Activated T-cell treated with anti-CD3 and anti-CD28 coated beads, Interleukin-2, amount 50 U/mL, for 24 hours (primary cell): ENCODE measurements around the gene PLG.
"Not testable (repeated sequence)": the region's sequence is repeated elsewhere in the genome, so short reads cannot be mapped to it uniquely, and the experiment has no call there.

Experiments used
- DNase-seq: peaks from one replicate; pipeline ENCODE4 v3.0.0-alpha.2; 2020
- H3K27ac Mint-ChIP-seq: 2 replicates; pipeline ENCODE4 v1.8.0; 2020; ENCODE audit warnings: mild to moderate bottlenecking, mixed read lengths
- H3K27me3 Mint-ChIP-seq: 2 replicates; pipeline ENCODE4 v1.8.0; 2020; ENCODE audit warnings: mixed read lengths
- H3K36me3 Mint-ChIP-seq: 2 replicates; pipeline ENCODE4 v1.8.0; 2020; ENCODE audit warnings: low read depth, mixed read lengths
- H3K4me1 Mint-ChIP-seq: 2 replicates; pipeline ENCODE4 v1.8.0; 2020; ENCODE audit warnings: low read depth, mixed read lengths
- H3K4me3 Mint-ChIP-seq: 2 replicates; pipeline ENCODE4 v1.8.0; 2020; ENCODE audit warnings: mild to moderate bottlenecking, moderate library complexity, mixed read lengths
- H3K9me3 Mint-ChIP-seq: 2 replicates; pipeline ENCODE4 v1.8.0; 2020; ENCODE audit warnings: mixed read lengths

PLG gene

DNA sequence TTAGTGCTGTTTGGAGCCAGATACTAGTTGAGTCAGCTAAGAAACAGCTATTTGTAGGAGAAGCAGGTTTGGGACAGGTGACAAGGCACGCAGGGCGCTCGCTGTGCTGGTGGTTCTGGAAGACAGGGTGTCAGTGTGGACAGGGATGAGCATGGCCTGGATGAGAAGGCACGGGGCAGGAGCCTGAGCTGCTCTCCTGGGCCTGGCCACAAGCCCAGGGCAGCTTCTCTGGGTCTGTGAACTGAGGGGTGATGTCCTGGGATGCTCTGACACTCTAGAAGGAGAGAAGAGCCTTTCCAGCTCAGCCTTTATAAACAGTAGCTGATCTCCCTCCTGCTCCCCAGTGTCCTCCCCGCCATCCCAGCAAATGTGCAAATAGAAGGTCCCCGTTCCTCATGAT, 37.9 kb downstream of the PLG start:
- Mint-ChIP-seq H3K4me1 (no peaks in the 10 kb centered on the region), H3K4me3 (no peak overlapping the region), H3K9me3 (no peaks in the 10 kb centered on the region), H3K27me3 (peaks cover 7% of the 10 kb centered on the region), H3K36me3 (no peaks in the 10 kb centered on the region), H3K27ac (no peak overlapping the region)
- no peak for DNase-seq

DNA sequence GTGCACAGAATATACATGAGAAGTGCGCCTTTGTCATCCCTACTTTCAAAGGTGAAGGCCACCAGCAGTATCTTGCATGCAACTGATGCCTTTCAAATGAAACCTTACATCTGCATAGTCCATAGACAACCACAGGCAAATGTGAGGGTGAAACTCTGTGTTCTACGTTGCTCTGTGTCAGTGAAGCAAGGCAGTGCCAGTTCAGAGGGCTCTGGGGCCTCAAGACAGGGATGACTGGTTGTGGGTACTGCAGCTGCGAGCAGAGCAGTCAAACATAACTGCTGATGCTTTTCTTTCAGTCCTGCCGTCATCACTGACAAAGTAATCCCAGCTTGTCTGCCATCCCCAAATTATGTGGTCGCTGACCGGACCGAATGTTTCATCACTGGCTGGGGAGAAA, 39.0 kb downstream of the PLG start:
- not testable (repeated sequence) for H3K4me1 Mint-ChIP-seq, H3K4me3 Mint-ChIP-seq, H3K9me3 Mint-ChIP-seq, H3K36me3 Mint-ChIP-seq, DNase-seq, H3K27ac Mint-ChIP-seq
- peaks cover 15% of the 10 kb centered on the region for H3K27me3 Mint-ChIP-seq

DNA sequence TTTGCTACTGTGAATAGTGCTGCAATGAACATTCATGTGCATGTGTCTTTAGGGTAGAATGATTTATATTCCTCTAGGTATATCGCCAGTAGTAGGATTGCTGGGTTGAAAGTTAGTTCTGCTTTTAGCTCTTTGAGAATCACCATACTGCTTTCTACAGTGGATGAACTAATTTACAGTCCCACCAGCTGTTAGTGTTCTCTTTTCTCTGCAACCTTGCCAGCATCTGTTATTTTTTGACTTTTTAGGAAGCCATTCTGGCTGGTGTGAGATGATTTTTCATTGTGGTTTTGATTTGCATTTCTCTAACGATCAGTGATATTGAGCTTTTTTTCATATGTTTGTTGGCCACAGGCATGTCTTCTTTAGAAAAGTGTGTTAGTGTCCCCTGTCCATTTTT, 40.0 kb downstream of the PLG start:
- Mint-ChIP-seq H3K4me1 (no peaks in the 10 kb centered on the region), H3K4me3 (no peak overlapping the region), H3K36me3 (no peaks in the 10 kb centered on the region), H3K27me3 (peaks cover 22% of the 10 kb centered on the region), H3K9me3 (peaks cover 8% of the 10 kb centered on the region), H3K27ac (no peak overlapping the region)
- DNase-seq: no peak

DNA sequence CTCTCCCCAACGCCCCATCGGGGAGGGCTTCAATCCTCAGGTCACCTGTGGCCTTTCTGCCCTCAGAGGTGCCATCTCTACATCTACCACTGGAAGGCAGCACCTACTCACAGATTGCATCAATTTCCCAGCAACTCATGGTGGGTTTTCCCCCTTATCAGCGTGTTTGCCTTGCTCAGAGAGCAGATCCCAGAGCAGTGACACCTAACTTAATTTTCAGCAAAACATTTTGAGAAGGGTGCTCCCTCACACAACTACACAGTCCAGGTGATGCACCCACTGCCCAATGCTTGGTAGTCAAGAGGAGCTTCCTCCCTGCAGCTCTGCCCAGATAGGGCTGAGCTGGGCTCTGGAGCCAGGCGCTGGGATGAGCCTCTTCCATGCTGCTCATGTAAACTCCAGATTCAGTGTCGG, 48.2 kb downstream of the PLG start:
- DNase-seq: no peak
- H3K9me3 Mint-ChIP-seq: peaks cover 8% of the 10 kb centered on the region
- peaks cover 45% of the 10 kb centered on the region for H3K27me3 Mint-ChIP-seq
- H3K27ac Mint-ChIP-seq: no peak overlapping the region
- H3K36me3 Mint-ChIP-seq: no peaks in the 10 kb centered on the region
- no peaks in the 10 kb centered on the region for H3K4me1 Mint-ChIP-seq
- H3K4me3 Mint-ChIP-seq: no peak overlapping the region

DNA sequence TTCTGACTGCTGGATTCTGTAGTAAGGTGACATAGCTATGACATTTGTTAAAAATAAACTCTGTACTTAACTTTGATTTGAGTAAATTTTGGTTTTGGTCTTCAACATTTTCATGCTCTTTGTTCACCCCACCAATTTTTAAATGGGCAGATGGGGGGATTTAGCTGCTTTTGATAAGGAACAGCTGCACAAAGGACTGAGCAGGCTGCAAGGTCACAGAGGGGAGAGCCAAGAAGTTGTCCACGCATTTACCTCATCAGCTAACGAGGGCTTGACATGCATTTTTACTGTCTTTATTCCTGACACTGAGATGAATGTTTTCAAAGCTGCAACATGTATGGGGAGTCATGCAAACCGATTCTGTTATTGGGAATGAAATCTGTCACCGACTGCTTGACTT, 51.2 kb downstream of the PLG start:
- not testable (repeated sequence) for H3K9me3 Mint-ChIP-seq, H3K4me1 Mint-ChIP-seq, H3K27ac Mint-ChIP-seq, H3K36me3 Mint-ChIP-seq, DNase-seq, H3K4me3 Mint-ChIP-seq
- H3K27me3 Mint-ChIP-seq: peaks cover 51% of the 10 kb centered on the region

DNA sequence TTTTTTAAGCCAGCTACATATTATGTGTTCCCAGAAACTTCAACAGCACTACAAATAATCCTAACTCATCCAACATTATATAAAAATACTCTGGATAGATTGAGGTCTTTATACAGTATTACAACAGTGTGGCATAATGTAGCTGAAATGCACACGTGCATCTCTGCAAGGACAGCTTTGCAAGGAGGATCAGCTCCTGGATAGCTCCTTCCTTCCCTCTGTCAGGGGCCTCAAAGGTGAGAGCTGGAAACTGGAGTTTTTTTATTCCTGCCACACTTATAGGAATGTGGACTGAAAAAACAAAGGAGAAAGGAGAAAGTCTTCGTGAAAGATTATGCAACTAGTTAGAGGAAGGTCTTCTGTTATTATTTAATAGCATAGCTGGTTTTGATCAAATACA, 53.1 kb downstream of the PLG start:
- Mint-ChIP-seq H3K36me3 (no peaks in the 10 kb centered on the region), H3K27me3 (peaks cover 54% of the 10 kb centered on the region), H3K4me3 (no peak overlapping the region), H3K27ac (no peak overlapping the region), H3K4me1 (no peaks in the 10 kb centered on the region), H3K9me3 (no peaks in the 10 kb centered on the region)
- no peak for DNase-seq

DNA sequence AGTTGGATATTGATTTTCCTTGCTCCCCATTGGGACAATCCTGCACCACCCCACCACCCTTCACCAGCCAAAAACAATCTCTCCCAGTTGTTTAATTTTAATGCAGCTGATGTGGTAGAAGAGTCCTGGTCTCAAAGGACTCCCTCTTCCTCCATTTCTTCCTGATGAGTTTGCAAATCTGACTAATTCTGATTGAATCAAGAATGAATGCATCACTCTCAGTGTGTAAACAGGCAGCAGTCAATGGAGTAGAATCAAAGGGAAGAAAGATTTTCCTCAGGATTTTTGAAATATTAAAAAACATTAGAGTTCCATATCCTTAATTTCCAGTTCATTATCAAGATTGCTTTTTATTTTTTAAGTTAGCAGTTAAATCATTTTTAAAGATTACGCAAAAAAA, 54.0 kb downstream of the PLG start:
- H3K4me3 Mint-ChIP-seq: no peak overlapping the region
- no peak for DNase-seq
- H3K9me3 Mint-ChIP-seq: no peaks in the 10 kb centered on the region
- peaks cover 49% of the 10 kb centered on the region for H3K27me3 Mint-ChIP-seq
- H3K36me3 Mint-ChIP-seq: no peaks in the 10 kb centered on the region
- no peak overlapping the region for H3K27ac Mint-ChIP-seq
- no peaks in the 10 kb centered on the region for H3K4me1 Mint-ChIP-seq

DNA sequence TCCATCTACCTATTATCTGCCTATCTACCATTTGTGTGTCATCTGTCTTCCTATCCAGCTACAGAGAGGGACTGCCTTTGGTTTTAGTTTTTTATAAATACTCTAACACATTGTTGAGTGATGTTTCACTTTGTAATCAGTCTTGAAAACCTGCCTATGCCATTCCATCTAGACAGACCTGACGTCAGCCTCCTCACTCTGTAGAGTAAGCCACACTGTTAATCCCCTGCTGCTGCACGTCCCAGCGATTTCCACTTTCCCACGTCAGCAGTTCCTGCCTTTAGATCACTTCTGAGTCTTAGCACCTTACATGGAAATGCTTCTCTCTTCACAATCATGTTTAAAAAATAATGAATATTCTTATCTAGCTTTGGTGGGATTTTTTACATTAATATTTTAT, 54.8 kb downstream of the PLG start:
- H3K9me3 Mint-ChIP-seq: peaks cover 3% of the 10 kb centered on the region
- H3K27me3 Mint-ChIP-seq: peaks cover 47% of the 10 kb centered on the region
- H3K4me3 Mint-ChIP-seq: no peak overlapping the region
- no peaks in the 10 kb centered on the region for H3K36me3 Mint-ChIP-seq
- H3K4me1 Mint-ChIP-seq: no peaks in the 10 kb centered on the region
- DNase-seq: no peak
- no peak overlapping the region for H3K27ac Mint-ChIP-seq

DNA sequence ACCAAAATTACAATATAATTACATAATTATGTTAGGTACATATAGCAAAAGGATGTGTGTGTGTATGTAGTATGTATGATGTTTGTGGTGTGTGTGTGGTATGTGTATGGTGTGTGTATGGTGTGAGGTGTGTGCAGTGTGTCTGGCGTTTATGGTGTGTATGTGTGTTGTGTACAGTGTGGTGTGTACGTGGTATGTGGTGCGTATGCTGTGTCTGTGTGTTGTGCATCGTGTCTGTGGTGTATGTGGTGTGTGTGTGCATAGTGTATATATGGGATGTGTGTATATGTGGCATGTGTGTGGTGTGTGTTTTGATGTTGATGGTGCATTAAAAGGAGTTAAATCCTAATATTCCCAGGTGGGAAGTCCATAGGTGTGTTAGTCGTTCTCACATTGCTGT, 62.8 kb downstream of the PLG start:
- DNase-seq: no peak
- peaks cover 10% of the 10 kb centered on the region for H3K9me3 Mint-ChIP-seq
- no peaks in the 10 kb centered on the region for H3K36me3 Mint-ChIP-seq
- no peak overlapping the region for H3K27ac Mint-ChIP-seq
- H3K27me3 Mint-ChIP-seq: peaks cover 40% of the 10 kb centered on the region
- H3K4me1 Mint-ChIP-seq: peaks cover 7% of the 10 kb centered on the region
- no peak overlapping the region for H3K4me3 Mint-ChIP-seq

DNA sequence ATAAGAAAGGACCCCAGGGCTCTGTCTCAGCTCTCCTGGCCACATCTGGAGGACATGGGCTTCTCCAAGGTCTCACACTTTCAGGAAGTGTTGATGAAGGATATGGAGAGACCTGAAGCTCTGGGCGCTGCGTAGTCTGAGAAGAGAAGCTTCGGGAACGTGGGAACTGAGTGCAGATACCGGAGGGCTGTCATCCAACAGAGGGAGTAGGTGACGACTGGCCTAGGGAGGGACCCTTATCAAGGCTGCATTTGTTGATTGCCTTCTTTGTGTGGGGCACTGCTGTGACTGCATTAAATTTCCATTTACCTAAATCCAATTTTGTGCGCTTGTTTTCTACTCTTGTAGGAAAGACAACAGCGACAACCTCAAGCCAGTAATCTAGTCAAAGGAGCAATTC, 63.4 kb downstream of the PLG start:
- DNase-seq: no peak
- H3K4me3 Mint-ChIP-seq: no peak overlapping the region
- H3K27ac Mint-ChIP-seq: no peak overlapping the region
- H3K9me3 Mint-ChIP-seq: peaks cover 10% of the 10 kb centered on the region
- no peaks in the 10 kb centered on the region for H3K36me3 Mint-ChIP-seq
- H3K4me1 Mint-ChIP-seq: peaks cover 7% of the 10 kb centered on the region
- peaks cover 40% of the 10 kb centered on the region for H3K27me3 Mint-ChIP-seq

DNA sequence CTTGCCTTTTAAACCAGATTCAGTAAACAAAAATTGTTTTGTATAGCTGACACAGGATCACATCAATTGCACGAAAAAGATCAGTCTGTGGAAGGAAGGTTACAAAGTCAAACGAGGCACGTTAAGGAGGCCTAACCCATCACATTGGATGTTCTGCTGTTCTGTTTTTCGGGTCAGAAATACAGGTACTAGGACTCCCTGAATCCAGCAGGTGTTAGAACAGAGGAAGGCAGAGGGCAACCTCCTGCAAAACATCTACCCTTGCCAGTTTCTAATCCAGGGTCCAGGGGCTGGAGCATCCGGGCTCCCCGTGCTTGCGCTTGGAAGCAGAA, 64.6 kb downstream of the PLG start:
- Mint-ChIP-seq H3K9me3 (peaks cover 8% of the 10 kb centered on the region), H3K4me1 (peaks cover 7% of the 10 kb centered on the region), H3K27ac (no peak overlapping the region), H3K4me3 (no peak overlapping the region), H3K36me3 (no peaks in the 10 kb centered on the region), H3K27me3 (peaks cover 40% of the 10 kb centered on the region)
- no peak for DNase-seq

DNA sequence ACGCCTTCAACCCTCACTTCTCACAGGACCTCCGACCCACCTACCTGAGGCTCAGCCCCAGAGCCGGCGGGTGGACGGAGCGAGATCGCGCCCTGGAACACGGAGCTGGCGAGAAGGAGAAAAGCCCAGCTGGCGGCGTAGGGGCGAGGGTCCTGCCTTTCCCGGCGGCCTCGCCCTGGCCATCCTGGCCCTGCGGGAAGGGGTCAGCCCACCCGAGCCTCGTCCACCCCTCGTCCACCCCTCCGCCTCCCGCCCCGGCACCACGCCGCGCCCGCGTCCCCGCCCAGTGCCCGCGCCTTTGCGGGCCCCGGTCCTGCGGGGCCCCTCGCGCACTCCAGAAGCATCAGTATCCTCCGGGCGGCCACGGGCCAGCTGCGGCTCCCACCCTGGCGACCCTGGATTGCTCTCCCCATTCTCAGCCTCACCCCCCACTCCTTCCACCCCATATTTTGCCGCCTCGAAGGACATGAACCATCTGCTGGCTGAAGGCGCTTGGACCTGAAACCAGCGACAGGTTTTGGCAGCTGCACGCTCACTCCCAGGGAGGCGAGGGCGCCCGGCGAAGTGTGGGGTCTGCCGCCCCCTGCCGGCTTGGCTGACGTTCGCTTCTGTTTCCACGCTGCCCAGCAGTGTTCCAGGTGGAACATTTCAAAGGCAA, 65.1 kb downstream of the PLG start:
- H3K36me3 Mint-ChIP-seq: no peaks in the 10 kb centered on the region
- DNase-seq: peak; percentile 66
- peak overlapping the region; percentile 66 for H3K4me3 Mint-ChIP-seq
- H3K27ac Mint-ChIP-seq: no peak overlapping the region
- peaks cover 6% of the 10 kb centered on the region for H3K9me3 Mint-ChIP-seq
- peaks cover 7% of the 10 kb centered on the region for H3K4me1 Mint-ChIP-seq
- H3K27me3 Mint-ChIP-seq: peaks cover 40% of the 10 kb centered on the region

DNA sequence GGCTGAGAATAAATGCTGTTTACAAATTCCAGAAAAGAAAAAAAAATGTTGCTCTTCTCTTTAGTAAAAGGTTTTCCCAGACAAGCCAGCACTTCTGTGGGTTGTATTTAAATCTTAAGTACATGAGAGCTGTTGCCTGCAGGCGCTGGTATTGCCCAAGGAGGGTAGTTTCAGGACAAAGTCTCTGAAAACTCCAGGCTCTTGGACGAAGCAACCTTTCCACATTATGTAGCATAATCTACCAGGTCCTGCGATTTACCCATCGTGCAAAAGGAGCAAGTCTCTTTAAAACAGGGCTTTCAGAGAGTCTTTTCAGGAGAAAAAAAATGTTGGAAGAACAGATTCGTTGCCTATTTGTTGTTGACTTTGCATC, 65.6 kb downstream of the PLG start:
- Mint-ChIP-seq H3K36me3 (no peaks in the 10 kb centered on the region), H3K4me3 (no peak overlapping the region), H3K4me1 (peaks cover 7% of the 10 kb centered on the region), H3K9me3 (peaks cover 1% of the 10 kb centered on the region), H3K27me3 (peaks cover 37% of the 10 kb centered on the region), H3K27ac (no peak overlapping the region)
- no peak for DNase-seq

DNA sequence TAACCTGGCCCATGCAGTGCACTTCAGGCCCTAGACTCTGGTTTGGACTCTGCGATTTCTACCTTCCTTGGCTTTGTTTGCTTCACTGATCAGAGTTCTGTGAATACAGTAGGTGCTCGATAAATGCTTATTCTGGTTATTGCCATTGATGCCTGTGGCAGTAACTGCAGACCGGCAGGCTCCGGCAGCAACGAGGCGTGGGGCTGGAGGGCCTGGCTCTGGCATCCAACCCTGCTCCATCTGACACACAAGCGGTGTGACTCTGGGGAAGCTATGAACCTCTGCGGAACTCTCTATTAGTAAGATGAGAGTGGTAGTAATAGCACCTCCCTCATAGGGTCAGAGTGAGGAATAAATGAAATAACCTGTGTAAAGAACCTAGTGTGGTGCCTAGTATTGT, 66.1 kb downstream of the PLG start:
- Mint-ChIP-seq H3K36me3 (no peaks in the 10 kb centered on the region), H3K9me3 (no peaks in the 10 kb centered on the region), H3K27ac (no peak overlapping the region), H3K27me3 (peaks cover 37% of the 10 kb centered on the region), H3K4me3 (no peak overlapping the region), H3K4me1 (peaks cover 7% of the 10 kb centered on the region)
- no peak for DNase-seq

DNA sequence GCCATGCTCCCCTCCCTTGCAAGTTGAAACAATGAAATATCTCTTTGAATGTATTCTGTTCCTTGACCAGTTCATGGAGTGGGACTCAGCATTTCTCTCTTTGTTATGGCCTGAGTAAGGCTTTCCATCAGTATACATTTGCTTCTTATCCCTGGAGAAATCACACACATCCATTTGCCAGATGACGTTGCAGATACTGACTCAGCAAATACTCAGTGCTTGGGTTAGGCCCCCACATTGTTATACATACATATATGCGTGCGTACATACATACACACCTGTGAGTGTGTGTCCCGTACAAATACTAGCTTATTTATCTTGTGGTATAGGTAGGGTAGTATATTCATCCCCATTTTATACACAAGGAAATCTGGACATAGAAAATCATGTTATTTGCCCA, 72.4 kb downstream of the PLG start:
- H3K36me3 Mint-ChIP-seq: no peaks in the 10 kb centered on the region
- H3K27ac Mint-ChIP-seq: no peak overlapping the region
- no peaks in the 10 kb centered on the region for H3K4me1 Mint-ChIP-seq
- no peak for DNase-seq
- H3K27me3 Mint-ChIP-seq: no peaks in the 10 kb centered on the region
- H3K9me3 Mint-ChIP-seq: no peaks in the 10 kb centered on the region
- H3K4me3 Mint-ChIP-seq: no peak overlapping the region
